Activated CD4-positive, alpha-beta T cell treated with anti-CD3 and anti-CD28 coated beads, Interleukin-2, amount 50 U/mL, for 4 hours (primary cell): ENCODE data around the gene EPC2.

Source experiments
- DNase-seq, 2 experiments: peaks; one replicate each; pipeline ENCODE4 v3.0.0-alpha.2; 2020

EPC2 gene

GRCh38 chr2:148643998-148644882 lies at the start of gene EPC2:
TSS of gene EPC2 (plus strand) at chr2:148644751. CDS start at chr2:148645018, 267 bp downstream.
- peak; percentile 82 to 85 for DNase-seq

GRCh38 chr2:148596018-148596417 lies 48.5 kb upstream of the EPC2 start:
- no peak for DNase-seq

GRCh38 chr2:148599109-148599991 lies 45.2 kb upstream of the EPC2 start:
- DNase-seq: no peak

GRCh38 chr2:148602885-148603561 lies 41.5 kb upstream of the EPC2 start:
- no peak for DNase-seq

DNA sequence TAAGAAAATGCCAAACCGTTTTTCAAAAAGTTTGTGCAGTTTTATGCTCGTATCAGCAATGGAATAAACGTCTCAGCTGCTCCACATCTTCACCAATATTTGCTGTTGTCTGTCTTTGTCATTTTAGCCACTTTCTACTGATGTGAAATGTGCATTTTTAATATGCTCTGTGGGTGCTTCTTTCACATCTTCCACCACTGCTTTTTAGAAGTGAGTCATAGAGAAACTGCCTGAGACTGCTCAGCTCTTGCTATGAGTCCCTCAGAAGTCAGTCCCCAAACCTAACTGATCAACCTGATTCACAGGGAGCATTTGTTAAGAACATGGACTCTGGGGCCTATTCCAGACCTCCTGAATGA lies 41.0 kb upstream of the EPC2 start:
- DNase-seq: no peak

DNA sequence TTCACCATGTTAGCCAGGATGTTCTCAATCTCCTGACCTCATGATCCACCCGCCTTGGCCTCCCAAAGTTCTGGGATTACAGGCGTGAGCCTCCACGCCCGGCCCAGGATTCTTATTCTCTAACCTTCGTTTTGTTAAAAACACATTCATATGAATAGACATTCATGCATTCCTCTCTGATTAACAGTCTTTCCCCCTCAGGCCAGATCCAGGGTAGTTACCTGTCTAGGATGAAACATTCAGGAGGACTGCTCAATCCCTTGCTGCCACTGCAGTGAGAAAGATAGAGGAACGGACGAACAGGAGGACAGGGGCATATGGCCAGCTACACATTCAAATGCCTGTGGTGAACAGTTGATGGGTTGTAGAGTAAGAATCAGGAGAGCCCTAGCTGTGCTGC lies 39.6 kb upstream of the EPC2 start:
- no peak for DNase-seq

DNA sequence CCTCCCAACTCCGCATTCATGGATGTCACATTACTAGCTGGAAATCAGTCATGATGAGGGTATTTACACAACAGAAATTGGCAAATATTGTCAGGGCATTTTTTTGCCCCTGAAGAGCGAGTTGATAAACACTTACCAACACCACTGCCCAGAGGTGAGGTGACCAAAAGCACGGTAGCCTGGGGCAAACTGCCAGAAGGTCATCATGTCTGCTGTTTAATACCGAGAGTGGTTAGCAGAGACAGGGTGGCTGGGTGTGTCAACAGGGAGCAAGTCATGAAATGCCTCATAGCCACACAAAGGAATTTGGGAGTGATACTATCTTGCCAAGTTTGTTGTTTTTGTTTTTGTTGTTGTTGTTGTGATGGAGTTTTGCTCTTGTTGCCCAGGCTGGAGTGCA lies 37.0 kb upstream of the EPC2 start:
- DNase-seq: no peak

DNA sequence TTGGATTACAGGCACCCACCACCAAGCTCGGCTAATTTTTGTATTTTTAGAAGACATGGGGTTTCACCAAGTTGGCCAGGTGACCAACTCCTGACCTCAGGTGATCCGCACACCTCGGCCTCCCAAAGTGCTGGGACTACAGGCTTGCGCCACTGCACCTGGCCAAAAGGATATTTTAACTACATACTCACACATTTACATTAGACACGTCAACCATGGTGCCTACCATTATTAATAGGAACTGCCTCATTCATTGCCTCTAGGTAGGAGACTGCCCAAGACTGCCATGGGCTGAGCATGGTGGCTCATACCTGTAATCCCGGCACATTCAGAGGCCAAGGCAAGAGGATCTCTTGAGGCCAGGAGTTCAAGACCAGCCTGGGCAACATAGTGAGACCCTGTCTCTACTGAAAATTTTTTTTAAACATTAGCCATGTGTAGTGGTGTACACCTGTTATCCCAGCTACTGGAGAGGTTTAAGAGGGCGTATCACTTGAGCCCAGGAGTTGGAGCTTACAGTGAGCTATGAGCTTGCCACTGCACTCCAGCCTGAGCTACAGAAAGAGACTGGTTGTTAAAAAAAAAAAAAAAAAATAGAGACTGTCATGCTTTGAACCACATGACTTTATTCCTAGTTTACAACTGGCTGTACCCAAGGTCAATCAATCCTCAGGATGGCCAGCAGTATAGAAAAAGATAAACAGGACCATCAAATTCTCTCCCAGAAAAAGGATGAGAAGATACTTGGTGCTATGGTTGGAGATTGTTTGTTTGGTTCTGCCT lies 31.1 kb upstream of the EPC2 start:
- no peak for DNase-seq

- DNase-seq: no peak
Observed at GRCh38 chr2:148614014-148614321, 30.6 kb upstream of the EPC2 start.

DNA sequence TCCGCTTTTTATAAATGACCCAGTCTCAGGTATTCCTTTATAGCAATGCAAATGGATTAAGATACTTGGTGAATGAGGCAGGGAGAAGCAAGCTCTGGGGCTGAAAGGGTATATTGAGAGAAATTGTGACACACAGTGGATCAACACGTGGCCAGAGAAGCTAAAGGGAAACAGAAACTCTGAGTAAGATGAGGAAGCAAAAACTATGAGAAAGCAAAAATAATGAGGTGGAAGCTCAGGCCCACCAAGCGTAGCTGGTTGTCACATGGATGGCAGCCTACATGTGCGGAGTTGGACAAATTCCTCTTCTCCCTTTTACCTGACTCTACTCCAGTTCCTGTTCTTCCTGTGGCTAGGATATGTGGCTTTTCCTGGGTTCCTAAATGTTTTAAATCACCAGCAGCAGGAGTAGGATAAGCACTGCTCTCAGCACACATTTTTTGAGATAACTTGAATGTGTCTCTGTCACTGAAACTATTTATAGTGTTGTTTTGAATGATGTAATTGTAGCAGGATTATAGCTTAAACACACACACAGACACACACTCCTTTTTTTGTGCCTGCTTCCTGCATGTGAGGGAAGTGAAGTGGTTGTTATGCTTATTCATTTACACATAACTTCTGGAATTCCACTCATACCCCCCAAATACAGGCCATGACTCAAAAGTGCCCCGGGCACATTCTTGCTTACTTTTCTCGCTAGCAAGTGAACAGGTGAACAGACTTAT lies 30.1 kb upstream of the EPC2 start:
- no peak for DNase-seq

DNA sequence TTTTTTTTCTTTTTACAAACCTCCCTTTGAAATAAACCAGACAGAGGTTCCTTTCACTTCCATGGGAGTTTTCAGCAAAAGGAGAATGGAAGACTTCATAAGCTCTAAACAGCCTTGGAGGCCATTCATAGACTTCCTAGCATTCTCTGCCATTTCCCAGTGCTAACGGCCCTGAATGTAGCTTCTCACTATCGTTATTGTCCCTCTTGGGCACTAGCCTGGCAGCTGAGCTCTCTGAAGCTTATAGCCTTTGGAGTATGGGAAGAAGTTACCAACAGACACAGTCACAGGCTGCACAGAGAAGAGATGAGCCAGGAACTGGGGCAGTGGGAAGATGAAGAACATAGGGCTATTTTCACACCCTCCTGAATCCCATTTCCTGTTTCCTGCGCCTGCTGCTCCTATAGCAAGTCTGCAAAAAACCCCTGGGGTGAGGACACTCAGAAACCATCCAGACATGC lies 29.1 kb upstream of the EPC2 start:
- no peak for DNase-seq

DNA sequence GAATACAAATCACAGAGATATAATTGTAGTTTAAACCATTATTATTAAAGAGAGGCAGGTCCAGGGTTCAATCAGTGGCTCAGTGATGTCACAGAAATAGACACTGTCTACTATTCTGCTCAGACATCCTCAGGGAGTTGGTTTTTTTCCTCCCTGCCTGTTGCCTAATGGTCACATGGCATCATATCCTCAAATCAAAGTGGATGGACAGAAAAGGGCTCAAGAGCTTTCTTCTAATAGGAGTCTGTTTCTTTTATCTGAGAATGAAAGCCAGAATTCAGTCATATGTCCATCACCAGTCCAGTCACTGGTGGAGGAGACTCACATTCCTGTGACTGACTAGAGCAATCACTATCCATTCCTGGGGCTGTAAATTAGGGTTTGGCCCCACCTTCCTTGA lies 27.9 kb upstream of the EPC2 start:
- DNase-seq: no peak

- DNase-seq: no peak
Observed at GRCh38 chr2:148617219-148617618, 27.3 kb upstream of the EPC2 start.

GRCh38 chr2:148619560-148620195 lies 24.9 kb upstream of the EPC2 start:
- no peak for DNase-seq

- DNase-seq: no peak
Observed at GRCh38 chr2:148622366-148622765, 22.2 kb upstream of the EPC2 start.

- no peak for DNase-seq
Observed at GRCh38 chr2:148623086-148623485, 21.5 kb upstream of the EPC2 start.

GRCh38 chr2:148627224-148627623 lies 17.3 kb upstream of the EPC2 start:
- DNase-seq: no peak

DNA sequence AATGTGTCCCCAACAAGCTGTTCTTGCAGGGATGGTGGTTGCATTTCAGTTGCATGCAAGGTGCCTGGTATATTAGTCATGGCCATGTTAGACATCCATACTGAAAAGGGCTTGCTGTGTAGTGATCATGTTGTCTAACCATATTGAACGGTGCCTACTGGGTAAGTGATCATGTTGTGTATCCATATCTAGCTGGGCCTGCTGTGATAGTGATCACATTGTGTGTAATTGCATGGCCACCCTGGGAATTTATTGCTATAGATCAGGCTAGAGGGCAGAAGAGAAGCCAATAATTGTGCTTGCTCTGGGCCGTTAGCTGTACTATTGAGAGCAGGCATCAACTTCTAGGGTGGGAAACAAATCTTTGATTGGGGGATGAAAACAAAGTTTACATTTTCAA lies 9.8 kb upstream of the EPC2 start:
- no peak for DNase-seq

DNA sequence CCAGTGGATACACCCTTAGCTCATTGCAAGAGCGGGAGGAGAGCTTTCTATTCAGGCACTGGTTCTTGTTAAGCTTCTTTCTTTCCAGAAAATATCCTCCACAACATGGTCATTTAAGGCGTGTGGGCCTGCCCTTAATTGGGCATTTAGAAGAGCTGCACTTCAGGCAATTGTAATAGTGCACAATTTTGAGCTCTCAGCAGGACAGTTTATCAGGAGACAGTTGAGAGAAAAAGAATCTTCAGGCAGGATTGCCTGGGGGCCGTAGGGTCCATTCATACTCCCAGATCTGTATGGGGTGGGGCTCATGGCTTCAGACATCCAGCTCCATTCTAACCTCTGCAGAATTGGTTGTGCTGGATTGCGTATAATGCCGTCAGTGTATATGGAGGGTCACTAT lies 6.0 kb upstream of the EPC2 start:
- no peak for DNase-seq

- DNase-seq: no peak
Observed at GRCh38 chr2:148640767-148641166, 3.8 kb upstream of the EPC2 start.

GRCh38 chr2:148642112-148642744 lies 2.3 kb upstream of the EPC2 start:
- DNase-seq: no peak
